ENCODE results near the gene TRAFD1.

The TRAFD1 gene

GRCh38 chr12:112161711-112162110 lies 36.4 kb downstream of the TRAFD1 start:
- FAIRE-seq: no peak
- TF ChIP-seq CTCF (IDR thresholded peaks at IDR 0.05; ENCODE audit: insufficient read depth, missing control alignments): no peak

GRCh38 chr12:112162241-112162790 lies 37.0 kb downstream of the TRAFD1 start:
- FAIRE-seq (no peak), DNase-seq (ENCODE audit: insufficient read length, low spot score) (no peak)
- no peak for TF ChIP-seq CTCF (IDR thresholded peaks at IDR 0.05; ENCODE audit: insufficient read depth, missing control alignments)

More at GRCh38 chr12:112161711-112162110, 36.4 kb downstream of the TRAFD1 start:
- DNase-seq (ENCODE audit: insufficient read length, low spot score): no peak

- DNase-seq (ENCODE audit: insufficient read length, low spot score): no peak
- no peak for TF ChIP-seq CTCF (IDR thresholded peaks at IDR 0.05; ENCODE audit: insufficient read depth, missing control alignments)
- FAIRE-seq: no peak
Measured at GRCh38 chr12:112163056-112163455, 37.7 kb downstream of the TRAFD1 start.

- no peak for FAIRE-seq
- DNase-seq (ENCODE audit: insufficient read length, low spot score): no peak
- no peak for TF ChIP-seq CTCF (IDR thresholded peaks at IDR 0.05; ENCODE audit: insufficient read depth, missing control alignments)
Measured at GRCh38 chr12:112163471-112163991, 38.2 kb downstream of the TRAFD1 start.

GRCh38 chr12:112164011-112164660 lies 38.8 kb downstream of the TRAFD1 start:
- TF ChIP-seq CTCF (IDR thresholded peaks at IDR 0.05; ENCODE audit: insufficient read depth, missing control alignments): no peak
- DNase-seq (ENCODE audit: insufficient read length, low spot score) (no peak), FAIRE-seq (no peak)

- DNase-seq (ENCODE audit: insufficient read length, low spot score) (no peak), FAIRE-seq (no peak)
- no peak for TF ChIP-seq CTCF (IDR thresholded peaks at IDR 0.05; ENCODE audit: insufficient read depth, missing control alignments)
Measured at GRCh38 chr12:112165624-112166023, 40.3 kb downstream of the TRAFD1 start.
